PC-9 (cell line): ENCODE results near the gene TMPRSS9. TPM values are rescaled to one million over a fixed set of nuclear protein-coding genes. Genes with fewer than 3 reads are reported as not detected.

Experiments used
- BruUV-seq: library from RNA; stranded (reverse); fragments of 400-500 nt; replicated peaks from 2 replicates; lab custom pipeline; 2021; lab: Mats Ljungman, UMichigan
- CTCF ChIA-PET: fragments of 300-600 bp; sonication (Branson Sonifier 250); formaldehyde crosslinking; loops from one replicate; lab custom pipeline; 2022; ENCODE audit warnings: antibody characterized with exemption; lab: Charles Lee
- POLR2A ChIA-PET: fragments of 300-600 bp; sonication (Branson Sonifier 250); formaldehyde crosslinking; loops from one replicate; lab custom pipeline; 2022; ENCODE audit warnings: antibody characterized with exemption; ENCODE audit not compliant: unreplicated experiment; lab: Charles Lee
- DNase-seq, 2 experiments: peaks; one replicate each; pipeline versions ENCODE4 v3.0.0 to v3.0.0-alpha.2; 2015 to 2022; ENCODE audit warnings: mixed read lengths in 1 of 2
- H2AFZ ChIP-seq: fragments of 200-600 bp; sonication (generic); 2 replicates; pipeline ENCODE4 v1.8.1; 2017; ENCODE audit warnings: antibody characterized with exemption
- H3F3A ChIP-seq: fragments of 200-600 bp; sonication (generic); 2 replicates; pipeline ENCODE4 v1.8.1; 2017; ENCODE audit warnings: antibody characterized with exemption, mild to moderate bottlenecking, low read depth; ENCODE audit not compliant: insufficient read depth
- H3K27ac ChIP-seq: fragments of 200-600 bp; sonication (generic); 2 replicates; pipeline ENCODE4 v1.6.1; 2016; ENCODE audit warnings: mixed run types
- H3K27me3 ChIP-seq: fragments of 200-600 bp; sonication (generic); 2 replicates; pipeline ENCODE4 v1.6.1; 2016; ENCODE audit warnings: low read depth, mixed run types; ENCODE audit not compliant: insufficient read depth
- H3K36me3 ChIP-seq: fragments of 200-600 bp; sonication (generic); 2 replicates; pipeline ENCODE4 v1.6.1; 2016; ENCODE audit warnings: low read depth, mixed run types
- H3K4me1 ChIP-seq: fragments of 200-600 bp; sonication (generic); replicated peaks from 2 replicates; pipeline ENCODE4 v1.6.1; 2016; ENCODE audit warnings: mixed run types; ENCODE audit not compliant: insufficient read depth
- H3K4me2 ChIP-seq: fragments of 200-600 bp; sonication (generic); 2 replicates; pipeline ENCODE4 v1.6.1; 2017; ENCODE audit warnings: mixed run types
- H3K4me3 ChIP-seq: fragments of 200-600 bp; sonication (generic); 2 replicates; pipeline ENCODE4 v1.6.1; 2016; ENCODE audit warnings: mixed run types
- H3K79me2 ChIP-seq: fragments of 200-600 bp; sonication (generic); 2 replicates; pipeline ENCODE4 v1.6.1; 2017; ENCODE audit warnings: low read depth, mixed run types
- H3K9me2 ChIP-seq: fragments of 200-600 bp; sonication (generic); 2 replicates; pipeline ENCODE4 v1.8.1; 2017; ENCODE audit warnings: mild to moderate bottlenecking; ENCODE audit not compliant: insufficient read depth
- H3K9me3 ChIP-seq: fragments of 200-600 bp; sonication (generic); 2 replicates; pipeline ENCODE4 v1.8.1; 2016; ENCODE audit warnings: low read depth; ENCODE audit not compliant: insufficient read depth
- H4K20me1 ChIP-seq: fragments of 200-600 bp; sonication (generic); 2 replicates; pipeline ENCODE4 v1.8.1; 2017; ENCODE audit not compliant: insufficient read depth
- EZH2 ChIP-seq: fragments of 200-600 bp; sonication (generic); IDR thresholded peaks from 2 replicates; pipeline ENCODE4 v1.8.0; 2017; ENCODE audit warnings: antibody characterized with exemption, low read depth
- intact Hi-C: fragments of 100-400 bp; cut with micrococcal nuclease; formaldehyde crosslinking; loops from one replicate; pipeline ENCODE4 v1.10.0; 2022; ENCODE audit not compliant: unreplicated experiment
- total RNA-seq: library from RNA; stranded (reverse); gene quantifications from 2 replicates; pipeline ENCODE4 v1.2.3, GENCODE V29; 2021
- TF ChIP-seq, protein P1 (sequence below): fragments of 200-600 bp; sonication (generic); conservative IDR thresholded peaks from 2 replicates; pipeline ENCODE4 v1.6.1; 2017; ENCODE audit warnings: mixed run types, antibody characterized with exemption, mild to moderate bottlenecking, moderate library complexity

TMPRSS9 gene
- total RNA-seq, 1 experiment from 2014 or later: 0.20 TPM

DNA sequence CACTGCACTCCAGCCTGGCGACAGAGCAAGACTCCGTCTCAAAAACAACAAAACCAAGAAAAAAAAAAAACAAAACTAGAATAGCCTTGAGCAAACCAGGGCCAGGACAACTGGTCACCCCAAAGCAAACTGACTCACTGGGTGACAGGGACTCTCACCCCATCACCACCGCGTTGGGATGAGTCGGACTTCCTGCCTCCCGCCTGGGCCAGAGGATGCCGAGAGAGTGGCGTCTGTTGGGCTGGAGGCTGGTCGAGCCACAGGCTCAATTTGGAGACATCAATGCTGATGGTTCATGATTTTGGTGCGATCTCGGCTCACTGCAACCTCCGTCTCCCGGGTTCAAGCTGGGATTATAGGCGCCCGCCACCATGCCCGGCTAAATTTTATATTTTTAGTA is 11.6 kb downstream of the TMPRSS9 start:
- H3K79me2 ChIP-seq: no peaks in the 10 kb centered on the region
- H3K27ac ChIP-seq: no peak overlapping the region
- H3K9me3 ChIP-seq: no peaks in the 10 kb centered on the region
- no peaks in the 10 kb centered on the region; the same call in 1 of the 2 replicates for H3F3A ChIP-seq
- no peaks in the 10 kb centered on the region for H3K9me2 ChIP-seq
- H4K20me1 ChIP-seq: no peaks in the 10 kb centered on the region
- H3K4me2 ChIP-seq: no peak overlapping the region
- DNase-seq: no peak
- H3K4me3 ChIP-seq: no peak overlapping the region
- BruUV-seq: no TSS peak
- H3K4me1 ChIP-seq: no peaks in the 10 kb centered on the region
- H3K27me3 ChIP-seq: no peaks in the 10 kb centered on the region
- TF ChIP-seq, protein P1, sequence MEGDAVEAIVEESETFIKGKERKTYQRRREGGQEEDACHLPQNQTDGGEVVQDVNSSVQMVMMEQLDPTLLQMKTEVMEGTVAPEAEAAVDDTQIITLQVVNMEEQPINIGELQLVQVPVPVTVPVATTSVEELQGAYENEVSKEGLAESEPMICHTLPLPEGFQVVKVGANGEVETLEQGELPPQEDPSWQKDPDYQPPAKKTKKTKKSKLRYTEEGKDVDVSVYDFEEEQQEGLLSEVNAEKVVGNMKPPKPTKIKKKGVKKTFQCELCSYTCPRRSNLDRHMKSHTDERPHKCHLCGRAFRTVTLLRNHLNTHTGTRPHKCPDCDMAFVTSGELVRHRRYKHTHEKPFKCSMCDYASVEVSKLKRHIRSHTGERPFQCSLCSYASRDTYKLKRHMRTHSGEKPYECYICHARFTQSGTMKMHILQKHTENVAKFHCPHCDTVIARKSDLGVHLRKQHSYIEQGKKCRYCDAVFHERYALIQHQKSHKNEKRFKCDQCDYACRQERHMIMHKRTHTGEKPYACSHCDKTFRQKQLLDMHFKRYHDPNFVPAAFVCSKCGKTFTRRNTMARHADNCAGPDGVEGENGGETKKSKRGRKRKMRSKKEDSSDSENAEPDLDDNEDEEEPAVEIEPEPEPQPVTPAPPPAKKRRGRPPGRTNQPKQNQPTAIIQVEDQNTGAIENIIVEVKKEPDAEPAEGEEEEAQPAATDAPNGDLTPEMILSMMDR: no peak
- TF ChIP-seq EZH2: no peak
- intact Hi-C loops: no loop called here
- ChIA-PET POLR2A (interaction anchor here (1.1 kb wide), 1 partner anchor 24 kb away, joined by 4 read pairs; no protein-coding TSS in a partner anchor), CTCF (no interaction called here)
- H3K36me3 ChIP-seq: no peaks in the 10 kb centered on the region
- H2AFZ ChIP-seq: no peak overlapping the region

DNA sequence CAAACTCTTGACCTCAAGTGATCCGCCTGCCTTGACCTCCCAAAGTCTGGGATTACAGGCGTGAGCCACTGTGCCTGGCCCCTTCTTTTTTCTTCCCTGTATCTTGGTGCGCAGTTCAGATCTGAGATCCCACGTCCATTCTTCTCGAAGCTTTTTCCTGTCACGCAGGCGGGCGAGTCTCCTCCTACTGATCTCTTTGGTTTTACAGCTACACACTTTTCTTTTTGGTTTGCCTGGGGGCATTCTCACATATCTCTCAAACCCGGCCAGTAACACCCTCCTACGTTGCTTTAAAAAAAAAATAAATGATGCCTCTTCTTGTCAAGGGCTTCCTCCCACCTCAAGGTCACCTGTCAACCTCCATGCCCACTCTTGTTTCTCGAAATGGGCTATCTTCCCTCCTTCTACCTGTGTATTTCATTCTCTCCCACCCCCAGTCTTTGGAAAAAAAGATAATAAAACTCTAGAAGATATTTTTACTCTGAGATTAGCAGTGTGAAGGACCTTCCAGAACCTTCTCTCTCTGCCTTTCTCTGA is 12.1 kb downstream of the TMPRSS9 start:
- Histone ChIP-seq H3K4me3 (no peak overlapping the region), H4K20me1 (no peaks in the 10 kb centered on the region), H3K4me1 (no peaks in the 10 kb centered on the region), H3K9me3 (no peaks in the 10 kb centered on the region), H3K9me2 (no peaks in the 10 kb centered on the region), H2AFZ (no peak overlapping the region), H3F3A (no peaks in the 10 kb centered on the region; the same call in 1 of the 2 replicates), H3K27ac (no peak overlapping the region), H3K79me2 (no peaks in the 10 kb centered on the region), H3K36me3 (no peaks in the 10 kb centered on the region), H3K4me2 (no peak overlapping the region), H3K27me3 (no peaks in the 10 kb centered on the region)
- intact Hi-C loops: no loop called here
- CTCF ChIA-PET: no interaction called here
- BruUV-seq: no TSS peak
- TF ChIP-seq, protein P1: no peak
- TF ChIP-seq EZH2: no peak
- POLR2A ChIA-PET: interaction anchor here (1.1 kb wide), 1 partner anchor 24 kb away, joined by 4 read pairs; no protein-coding TSS in a partner anchor
- no peak for DNase-seq

DNA sequence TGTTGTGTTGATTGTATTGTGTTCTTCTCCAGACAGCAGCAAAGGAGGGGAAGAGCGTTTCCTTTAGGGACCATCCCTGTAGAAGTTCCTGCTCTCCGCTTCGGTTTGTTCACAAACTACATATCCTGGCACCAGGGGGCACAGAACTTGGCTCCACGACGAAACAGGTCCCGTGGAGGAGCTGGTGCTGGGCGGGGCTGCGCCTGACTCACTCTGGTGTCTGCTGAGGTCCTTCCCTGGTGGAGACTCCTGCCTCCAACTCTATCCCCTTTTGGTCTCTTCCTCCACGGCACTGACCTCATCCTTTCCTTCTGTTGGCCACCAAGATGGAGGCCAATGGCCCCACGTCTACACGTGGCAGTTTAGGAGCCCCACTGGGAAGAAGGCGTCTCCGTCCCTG is 14.7 kb downstream of the TMPRSS9 start:
- no peak overlapping the region for H3K27ac ChIP-seq
- no peak for TF ChIP-seq EZH2
- TF ChIP-seq, protein P1: no peak
- H3F3A ChIP-seq: no peaks in the 10 kb centered on the region; the same call in 1 of the 2 replicates
- no peak overlapping the region for H3K4me3 ChIP-seq
- no peak overlapping the region for H2AFZ ChIP-seq
- no peaks in the 10 kb centered on the region for H3K9me3 ChIP-seq
- H3K4me1 ChIP-seq: no peaks in the 10 kb centered on the region
- no TSS peak for BruUV-seq
- ChIA-PET CTCF (no interaction called here), POLR2A (no interaction called here)
- H3K36me3 ChIP-seq: no peaks in the 10 kb centered on the region
- no peaks in the 10 kb centered on the region for H3K27me3 ChIP-seq
- H3K9me2 ChIP-seq: no peaks in the 10 kb centered on the region
- intact Hi-C loops: no loop called here
- no peaks in the 10 kb centered on the region for H3K79me2 ChIP-seq
- DNase-seq: no peak
- no peak overlapping the region for H3K4me2 ChIP-seq
- no peaks in the 10 kb centered on the region for H4K20me1 ChIP-seq
